GM21515 (cell line): ENCODE data around the gene PREP.

Source experiments
- ATAC-seq: cut with Tn5 transposase; IDR thresholded peaks from one replicate; pipeline ENCODE4 v1.9.1; 2021; ENCODE audit not compliant: unreplicated experiment

Gene PREP

GRCh38 chr6:105313211-105313610 is 89.7 kb downstream of the PREP start:
- no peak for ATAC-seq

- ATAC-seq: no peak
Measured at GRCh38 chr6:105310947-105311346, 91.9 kb downstream of the PREP start.

GRCh38 chr6:105310371-105310770 is 92.5 kb downstream of the PREP start:
- no peak for ATAC-seq

- no peak for ATAC-seq
Measured at GRCh38 chr6:105308840-105309239, 94.0 kb downstream of the PREP start.

- no peak for ATAC-seq
Measured at GRCh38 chr6:105305521-105305920, 97.4 kb downstream of the PREP start.

- no peak for ATAC-seq
Measured at GRCh38 chr6:105304825-105305224, 98.1 kb downstream of the PREP start.

- ATAC-seq: no peak
Measured at GRCh38 chr6:105304366-105304765, 98.5 kb downstream of the PREP start.

GRCh38 chr6:105302617-105303128 is 100.2 kb downstream of the PREP start:
- no peak for ATAC-seq

GRCh38 chr6:105301756-105302616 is 100.9 kb downstream of the PREP start:
- ATAC-seq: no peak

- ATAC-seq: no peak
Measured at GRCh38 chr6:105301072-105301503, 101.8 kb downstream of the PREP start.

GRCh38 chr6:105300090-105300489 is 102.8 kb downstream of the PREP start:
- ATAC-seq: no peak

GRCh38 chr6:105294129-105294528 is 108.8 kb downstream of the PREP start:
- no peak for ATAC-seq

GRCh38 chr6:105292689-105293339 is 110.1 kb downstream of the PREP start:
- ATAC-seq: no peak

- ATAC-seq: no peak
Measured at GRCh38 chr6:105291525-105291924, 111.4 kb downstream of the PREP start.

- ATAC-seq: no peak
Measured at GRCh38 chr6:105282631-105283585, 120.0 kb downstream of the PREP start.

GRCh38 chr6:105280033-105280432 is 122.8 kb downstream of the PREP start:
- no peak for ATAC-seq

GRCh38 chr6:105279463-105279862 is 123.4 kb downstream of the PREP start:
- ATAC-seq: no peak

GRCh38 chr6:105278813-105279212 is 124.1 kb downstream of the PREP start:
- ATAC-seq: no peak

- no peak for ATAC-seq
Measured at GRCh38 chr6:105278035-105278434, 124.8 kb downstream of the PREP start.

- ATAC-seq: no peak
Measured at GRCh38 chr6:105276374-105276773, 126.5 kb downstream of the PREP start.

- no peak for ATAC-seq
Measured at GRCh38 chr6:105275542-105275941, 127.3 kb downstream of the PREP start.
